ENCODE measurements around the gene UNKL.

UNKL gene

DNA sequence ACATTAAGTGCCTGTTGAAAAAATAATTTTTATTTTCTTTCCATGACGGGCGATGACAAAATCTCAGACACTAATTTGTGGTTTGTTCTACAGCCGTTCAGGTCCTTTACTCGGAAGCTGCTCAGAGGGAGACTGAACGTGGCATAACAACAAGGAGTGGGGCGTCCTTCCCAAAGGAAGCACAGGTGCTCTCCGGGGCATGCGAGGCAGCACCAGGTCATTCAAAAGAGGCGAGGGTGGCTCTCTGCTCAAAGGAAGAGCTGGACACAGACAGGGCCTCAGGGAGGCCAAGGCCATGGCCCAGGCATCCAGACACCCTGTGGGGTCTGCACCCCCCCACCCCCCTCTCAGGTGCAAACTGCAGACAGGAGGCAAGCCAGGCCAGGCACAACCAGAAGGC, 16.2 kb downstream of the UNKL start:
- no peak for DNase-seq

GRCh38 chr16:1397779-1398178, 16.7 kb downstream of the UNKL start:
- no peak for DNase-seq

GRCh38 chr16:1395444-1396031, 19.0 kb downstream of the UNKL start:
- no peak for DNase-seq

GRCh38 chr16:1394367-1394951, 20.0 kb downstream of the UNKL start:
- DNase-seq = no peak

DNA sequence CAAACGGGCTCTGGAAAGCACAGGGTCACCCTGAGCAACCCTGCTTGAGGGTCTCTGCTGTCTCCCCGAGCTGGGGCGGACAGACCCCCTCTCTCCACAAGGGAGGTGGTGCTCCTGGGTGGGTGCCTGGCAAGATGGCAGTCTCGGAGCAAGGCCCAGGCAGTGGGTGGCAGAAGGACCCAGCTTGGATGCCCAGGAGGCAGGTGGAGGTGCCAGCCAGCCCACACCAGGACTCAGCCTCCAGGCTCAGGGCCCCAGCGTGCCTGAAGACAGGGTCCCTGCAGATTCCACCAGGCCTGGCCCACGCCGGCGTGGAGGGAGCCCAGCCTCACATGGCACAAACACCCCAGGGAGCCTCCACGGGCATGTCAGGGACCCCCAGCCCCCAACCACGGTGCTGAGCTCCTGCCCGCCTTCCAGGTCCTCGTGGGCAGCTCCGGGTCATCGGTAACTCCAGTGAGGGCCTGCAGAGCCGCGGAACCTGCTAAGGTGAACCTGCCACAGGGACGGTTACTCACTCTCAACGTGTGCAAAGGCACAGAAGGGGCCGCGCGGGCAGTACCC, 20.8 kb downstream of the UNKL start:
- DNase-seq = no peak

GRCh38 chr16:1392826-1393225, 21.7 kb downstream of the UNKL start:
- no peak for DNase-seq

- DNase-seq = no peak
Observed at GRCh38 chr16:1390239-1390779, 24.2 kb downstream of the UNKL start.

DNA sequence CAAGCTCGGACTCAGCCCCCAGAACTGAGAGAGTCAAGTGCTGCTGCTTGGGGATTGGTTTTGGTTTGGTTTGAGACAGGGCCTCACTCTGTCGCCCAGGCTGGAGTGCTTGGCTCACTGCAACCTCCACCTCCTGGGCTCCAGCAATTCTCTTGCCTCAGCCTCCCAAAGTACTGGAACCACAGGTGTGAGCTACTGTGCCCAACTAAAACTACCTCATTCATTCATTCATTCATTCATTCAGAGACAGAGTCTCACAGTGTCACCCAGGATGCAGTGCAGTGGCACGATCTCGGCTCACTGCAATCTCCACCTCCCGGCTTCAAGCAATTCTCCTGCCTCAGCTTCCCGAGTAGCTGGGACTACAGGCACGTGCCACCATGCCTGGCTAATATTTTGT, 24.7 kb downstream of the UNKL start:
- no peak for DNase-seq

GRCh38 chr16:1387331-1387730, 27.2 kb downstream of the UNKL start:
- DNase-seq = no peak

- no peak for DNase-seq
Observed at GRCh38 chr16:1385232-1385631, 29.3 kb downstream of the UNKL start.

GRCh38 chr16:1383556-1383955, 30.9 kb downstream of the UNKL start:
- no peak for DNase-seq

DNA sequence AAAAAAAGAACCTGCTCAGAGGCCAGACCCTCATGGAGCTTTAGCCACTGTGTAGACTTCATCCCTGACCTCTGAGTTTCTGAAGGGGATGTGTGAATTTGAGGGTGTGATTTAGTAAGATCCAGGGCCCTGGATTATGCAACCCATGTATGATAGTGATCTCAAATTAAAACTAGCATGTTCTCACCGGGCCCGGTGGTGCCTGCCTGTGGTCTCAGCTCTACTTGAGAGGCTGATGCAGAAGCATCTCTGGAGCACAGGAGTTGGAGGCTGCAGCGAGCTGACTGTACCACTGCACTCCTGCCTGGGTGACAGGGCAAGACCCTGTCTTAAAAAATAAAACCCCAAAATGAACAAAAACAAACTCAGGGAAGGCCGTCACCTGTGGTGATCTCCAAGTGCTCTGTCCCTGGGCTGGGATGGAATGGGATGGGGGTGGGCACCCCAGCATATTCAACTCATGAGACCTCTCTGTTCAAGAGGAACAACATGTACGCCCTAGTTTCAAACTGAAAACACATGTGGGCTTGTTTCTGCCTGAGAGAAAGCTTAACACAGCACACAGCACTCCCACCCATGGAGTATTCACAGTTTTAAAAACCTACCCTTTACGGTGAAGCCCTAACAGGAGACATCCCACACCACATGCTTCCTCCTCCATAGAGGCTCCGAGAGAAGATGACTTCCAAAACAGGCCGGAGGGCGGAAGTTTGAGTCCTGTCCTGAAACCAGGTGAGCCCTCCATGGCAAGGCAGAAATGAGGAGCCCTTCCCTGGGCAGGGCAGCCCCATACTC, 32.7 kb downstream of the UNKL start:
- no peak for DNase-seq

DNA sequence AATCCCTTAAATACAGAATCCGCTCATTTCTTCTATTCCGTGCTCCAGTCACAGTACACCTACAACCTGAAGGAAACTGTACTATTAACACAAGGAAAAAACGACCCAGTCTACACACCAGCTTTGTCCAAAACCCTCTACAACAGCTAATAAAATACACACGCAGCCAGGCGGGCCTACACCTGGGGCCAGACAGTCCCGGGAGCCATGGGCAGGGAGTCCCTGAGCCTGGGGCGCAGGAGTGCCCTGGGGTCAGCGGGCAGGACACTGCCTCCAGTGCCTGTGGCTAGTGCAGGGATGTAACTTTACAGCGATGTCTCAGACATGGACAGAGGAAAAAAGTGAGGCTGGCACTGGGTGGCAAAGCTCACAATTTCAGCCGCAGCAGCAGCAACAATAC, 34.3 kb downstream of the UNKL start:
- DNase-seq = no peak

- peak; percentile 52 for DNase-seq
Observed at GRCh38 chr16:1379304-1380076, 35.0 kb downstream of the UNKL start.

GRCh38 chr16:1378804-1379303, 35.6 kb downstream of the UNKL start:
- peak; percentile 25 for DNase-seq

- no peak for DNase-seq
Observed at GRCh38 chr16:1378087-1378803, 36.3 kb downstream of the UNKL start.

DNA sequence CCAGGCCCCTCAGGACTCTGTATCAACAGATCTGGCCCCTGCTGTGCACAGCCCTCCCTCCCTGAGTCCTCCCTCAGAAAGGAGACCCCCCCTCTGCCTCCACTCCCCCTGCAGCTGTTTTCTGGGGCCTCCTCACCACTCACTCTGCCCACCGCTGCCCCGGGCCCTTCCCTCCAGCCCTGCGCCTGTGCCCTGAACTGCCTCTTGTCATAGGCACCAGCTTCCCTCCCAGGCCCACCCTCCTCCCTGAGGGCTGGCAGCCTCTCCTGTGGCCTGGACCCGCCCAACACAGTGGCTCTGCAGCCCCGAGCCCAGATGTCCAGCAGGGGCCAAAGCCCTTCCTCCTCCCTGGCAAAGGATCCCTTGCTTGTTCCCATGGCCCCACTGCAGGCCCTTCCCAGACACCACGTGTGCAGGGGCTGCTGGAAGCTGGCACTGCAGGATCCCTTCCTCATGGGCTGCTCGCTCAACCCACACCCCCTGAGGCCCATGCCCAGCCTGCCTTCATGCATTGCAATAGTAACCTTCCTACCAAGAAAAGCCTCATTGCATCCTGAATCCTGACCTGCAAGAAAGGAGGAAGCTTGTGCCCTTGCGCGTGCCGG, 37.0 kb downstream of the UNKL start:
- DNase-seq = no peak

- DNase-seq = no peak
Observed at GRCh38 chr16:1375741-1376410, 38.6 kb downstream of the UNKL start.

GRCh38 chr16:1375298-1375640, 39.2 kb downstream of the UNKL start:
- DNase-seq = no peak

- DNase-seq = no peak
Observed at GRCh38 chr16:1374418-1375297, 39.8 kb downstream of the UNKL start.

Data from activated CD4-positive, alpha-beta T cell treated with anti-CD3 and anti-CD28 coated beads for 1 hour (primary cell).